GM19023 (cell line): ENCODE measurements around the gene SYNE1.
"Not testable (repeated sequence)": the region's sequence is repeated elsewhere in the genome, so short reads cannot be mapped to it uniquely, and the experiment has no call there.

Experiments used
- ATAC-seq: cut with Tn5 transposase; IDR thresholded peaks from one replicate; pipeline ENCODE4 v1.9.1; 2021; ENCODE audit warnings: mild to moderate bottlenecking, moderate library complexity; ENCODE audit not compliant: unreplicated experiment

SYNE1 gene

DNA sequence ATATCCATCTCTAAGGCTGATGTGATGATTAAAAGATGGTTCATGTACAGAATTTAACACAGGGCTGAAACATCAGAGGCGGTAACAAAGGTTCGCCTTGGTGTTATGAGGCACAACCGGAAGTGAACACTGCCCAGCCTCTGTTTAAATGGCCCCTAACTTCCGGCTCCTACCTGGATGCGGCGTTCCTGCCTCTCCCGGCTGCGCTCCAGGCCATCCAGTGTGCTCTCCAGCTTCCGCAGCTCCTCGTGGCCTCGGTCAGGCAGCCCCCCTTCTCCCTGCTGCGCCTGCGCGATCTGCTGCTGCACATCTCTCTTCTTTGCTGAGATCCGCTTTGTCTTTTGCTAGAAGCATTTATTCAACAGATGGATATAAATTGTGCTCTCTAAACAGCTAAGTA is 195.3 kb downstream of the SYNE1 start:
- ATAC-seq = no peak

DNA sequence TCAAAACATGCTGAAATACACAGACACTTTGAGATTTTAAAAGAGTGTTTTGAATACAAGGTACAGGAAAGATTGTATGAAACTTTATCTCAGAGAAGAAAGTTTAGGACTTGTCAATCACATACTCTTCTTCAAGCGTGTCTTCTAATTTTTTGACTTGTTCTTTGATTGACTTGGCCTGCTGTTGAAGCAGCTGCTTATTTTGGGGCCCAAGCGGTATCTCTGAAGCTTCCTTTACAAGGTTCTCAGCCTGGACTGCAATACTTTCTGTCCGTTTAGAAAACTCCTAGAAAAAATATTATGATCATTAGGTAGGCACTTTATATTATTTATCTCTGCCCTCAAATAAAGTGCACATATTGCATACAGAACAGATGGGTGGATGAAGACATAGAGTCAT is 201.3 kb downstream of the SYNE1 start:
- no peak for ATAC-seq

DNA sequence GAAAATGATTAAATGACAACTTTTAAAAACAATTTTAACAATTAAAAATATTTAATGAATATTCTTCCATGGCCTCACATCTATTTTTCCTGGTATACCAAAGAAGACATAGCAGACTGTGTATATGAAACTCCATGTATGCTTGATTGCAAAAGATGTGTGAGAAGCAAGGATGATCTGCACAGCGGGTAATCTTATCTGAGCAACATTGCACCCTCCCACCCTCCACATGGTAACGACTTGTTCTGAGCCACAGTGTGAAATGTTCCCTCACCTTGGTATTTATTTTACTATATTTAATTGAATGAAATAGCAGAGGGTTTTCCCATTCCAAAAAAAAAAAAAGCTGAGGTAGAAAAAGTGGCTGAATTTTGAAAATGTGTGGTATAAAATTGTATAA is 204.4 kb downstream of the SYNE1 start:
- no peak for ATAC-seq

DNA sequence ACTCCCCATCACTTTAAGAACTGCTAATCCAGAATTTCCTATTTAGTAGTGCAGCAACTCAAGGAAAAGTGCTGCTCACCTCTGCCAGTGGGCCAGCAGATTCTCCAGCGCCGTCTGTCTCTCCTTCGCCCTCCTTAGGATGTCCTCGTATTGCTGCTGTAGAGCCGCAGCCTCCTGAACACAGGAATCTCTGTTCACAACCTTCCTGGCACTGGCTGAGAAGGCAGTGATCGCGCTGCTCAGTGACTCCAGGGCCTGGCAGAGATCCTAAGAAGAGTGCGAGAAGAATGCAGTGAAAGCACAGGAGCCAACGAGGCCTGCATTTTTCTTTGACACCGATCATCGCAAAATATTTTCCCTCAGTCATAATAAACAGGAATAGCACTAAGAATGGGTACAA is 209.0 kb downstream of the SYNE1 start:
- no peak for ATAC-seq

DNA sequence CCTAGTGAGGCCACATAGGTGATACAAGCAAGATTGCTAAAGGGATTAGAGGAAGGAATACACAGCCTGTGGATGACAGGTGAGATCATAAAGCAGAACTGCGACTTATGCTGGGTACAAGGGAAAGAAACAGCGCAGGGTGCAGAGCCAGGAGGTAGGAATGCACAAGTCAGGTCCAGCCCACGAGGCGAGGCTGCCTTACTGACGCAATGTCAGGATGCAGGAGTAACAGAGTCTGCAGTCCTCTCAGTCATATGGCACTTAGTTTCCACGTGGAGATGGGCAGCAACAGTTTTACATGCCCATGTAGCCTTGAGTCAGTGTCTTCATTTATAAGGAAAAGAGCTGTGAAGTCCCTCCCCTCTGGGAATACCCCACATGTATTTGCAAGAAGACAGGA is 210.9 kb downstream of the SYNE1 start:
- no peak for ATAC-seq

DNA sequence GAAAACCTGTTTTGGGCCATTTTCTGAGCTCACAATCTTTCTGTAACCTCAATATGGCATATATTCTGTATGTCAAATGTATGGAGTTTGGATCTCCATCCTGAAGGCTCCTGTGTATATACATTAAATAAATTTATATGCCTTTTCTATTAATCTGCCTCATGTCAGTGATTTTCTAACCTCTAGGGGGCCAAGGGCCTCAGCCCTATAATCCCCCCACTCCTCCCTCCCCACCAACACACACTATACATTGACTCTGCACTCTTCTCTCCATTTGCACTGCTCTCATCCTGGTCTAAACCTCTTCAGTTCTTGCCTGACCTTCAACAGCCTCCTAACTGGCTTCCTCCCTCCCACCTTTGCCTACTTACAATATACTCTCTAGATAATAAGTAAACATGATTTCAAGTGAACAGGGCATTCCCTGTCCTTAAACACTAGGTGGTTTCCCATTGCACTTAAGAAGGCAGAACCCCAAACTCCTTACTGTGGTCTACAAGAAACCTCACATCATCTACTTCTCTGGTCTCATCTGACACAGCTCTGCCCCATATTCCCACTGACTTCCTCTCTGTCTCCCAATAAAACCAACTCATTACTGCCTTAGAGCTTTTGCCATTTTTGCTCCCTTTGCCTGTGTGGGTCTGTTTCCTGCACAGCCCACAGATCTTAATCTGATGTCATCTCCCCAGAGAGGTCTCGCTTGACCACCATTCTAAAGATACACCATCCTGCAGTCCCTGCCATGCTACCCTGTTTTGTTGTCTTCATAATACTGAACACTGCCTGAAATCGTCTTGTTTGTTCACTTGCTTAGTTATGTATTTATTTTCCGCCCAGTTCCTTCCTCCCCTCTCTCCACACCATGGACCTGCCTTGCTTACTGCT is 213.7 kb downstream of the SYNE1 start:
- ATAC-seq = peak; percentile 74

DNA sequence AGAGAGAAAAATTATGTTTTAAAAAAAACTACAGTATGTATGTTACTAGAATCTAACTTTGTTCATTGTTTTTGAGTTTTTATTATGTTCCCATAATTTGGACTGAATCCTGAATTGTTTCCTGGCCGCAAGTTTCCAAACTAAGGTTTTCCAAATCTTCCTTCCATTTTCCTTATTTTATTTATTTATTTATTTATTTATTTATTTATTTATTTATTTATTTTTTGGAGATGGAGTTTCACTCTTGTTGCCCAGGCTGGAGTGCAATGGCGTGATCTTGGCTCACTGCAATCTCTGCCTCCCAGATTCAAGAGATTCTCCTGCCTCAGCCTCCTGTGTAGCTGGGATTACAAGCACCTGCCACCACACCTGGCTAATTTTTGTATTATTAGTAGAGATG is 215.7 kb downstream of the SYNE1 start:
- ATAC-seq = not testable (repeated sequence)

DNA sequence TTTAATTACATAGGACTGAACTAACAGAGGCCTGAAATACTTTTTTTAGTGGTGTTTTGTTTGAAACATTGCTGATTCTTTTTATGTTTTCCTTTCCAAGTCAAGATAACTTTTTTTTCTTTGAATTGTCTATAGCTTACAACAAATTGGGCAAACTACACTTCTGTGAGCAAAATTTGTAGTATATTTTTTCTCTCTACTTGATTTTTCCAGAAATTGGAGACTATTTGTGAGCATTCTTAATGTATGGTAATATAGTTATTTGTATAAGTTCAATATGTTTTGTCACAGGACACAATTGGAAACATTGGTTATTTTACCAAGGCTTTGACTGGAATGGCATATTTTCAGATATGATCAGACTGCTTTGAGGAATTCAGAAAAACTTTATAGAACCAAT is 216.5 kb downstream of the SYNE1 start:
- ATAC-seq = no peak

DNA sequence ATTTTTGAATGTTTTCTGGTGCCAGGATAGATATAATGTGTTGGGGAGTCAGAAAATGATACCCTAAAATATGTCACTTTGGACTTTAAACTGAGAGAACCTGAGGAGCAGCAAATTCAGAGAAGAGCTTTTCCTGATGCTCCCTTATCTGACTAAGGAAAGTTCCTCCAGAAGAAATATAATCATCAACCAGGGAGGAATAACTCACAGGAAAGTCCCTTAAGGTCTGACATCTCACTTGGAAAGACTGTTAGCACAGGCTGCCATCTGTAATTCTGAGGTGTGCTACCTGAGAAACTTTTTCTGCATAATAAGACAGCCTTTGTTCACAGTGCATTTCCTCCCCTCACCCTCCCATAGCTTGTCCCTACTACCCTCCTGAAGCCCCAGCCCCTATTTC is 218.6 kb downstream of the SYNE1 start:
- no peak for ATAC-seq

DNA sequence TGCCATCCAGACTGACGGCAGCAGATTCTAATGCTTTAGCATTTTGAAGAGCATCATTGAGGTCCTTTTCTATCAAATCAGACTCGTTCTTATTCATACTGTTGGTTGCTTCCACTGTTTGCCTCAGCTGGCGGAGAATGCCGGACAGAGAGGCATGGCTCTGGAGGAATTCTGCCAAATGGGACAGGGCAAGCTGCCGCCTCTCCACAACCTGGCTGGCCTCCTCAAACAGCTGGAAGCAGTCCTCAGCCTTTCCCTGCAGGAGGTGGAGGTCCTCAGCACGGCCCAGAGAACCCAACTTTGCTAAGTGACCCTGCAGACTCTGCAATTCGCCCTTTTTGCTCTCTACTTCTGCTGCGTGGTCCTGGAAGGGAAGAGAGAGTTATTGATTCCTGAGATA is 220.5 kb downstream of the SYNE1 start:
- ATAC-seq = no peak

DNA sequence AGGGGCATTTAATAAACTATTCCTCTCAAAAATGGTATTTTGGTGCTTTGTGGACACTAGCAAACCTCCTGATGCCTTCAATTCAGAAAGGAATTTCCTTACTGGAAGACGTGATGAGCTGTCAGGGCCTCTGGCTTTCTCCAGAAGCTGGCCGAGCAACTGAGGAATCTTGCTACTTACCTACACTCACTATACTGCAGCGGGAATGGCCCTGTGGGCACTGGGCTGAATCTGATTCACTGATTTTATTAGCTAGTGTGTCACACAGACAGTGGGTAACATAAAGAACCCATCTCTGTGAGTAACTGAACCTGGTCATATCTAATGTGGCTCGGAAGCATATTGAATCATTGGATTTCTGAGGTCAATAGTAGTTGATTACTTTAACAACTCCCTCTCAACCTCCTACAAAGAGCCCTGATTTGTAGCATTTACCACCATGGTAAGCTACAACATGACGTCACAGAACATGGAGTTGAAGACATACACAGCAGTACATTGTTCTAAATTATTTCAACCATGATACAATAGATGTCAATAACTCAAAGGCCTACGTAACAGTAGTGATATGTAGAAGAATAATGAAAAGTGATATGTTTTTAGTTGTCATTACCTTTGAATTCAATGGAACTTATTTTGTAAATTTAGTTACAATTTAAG is 232.1 kb downstream of the SYNE1 start:
- ATAC-seq = no peak

DNA sequence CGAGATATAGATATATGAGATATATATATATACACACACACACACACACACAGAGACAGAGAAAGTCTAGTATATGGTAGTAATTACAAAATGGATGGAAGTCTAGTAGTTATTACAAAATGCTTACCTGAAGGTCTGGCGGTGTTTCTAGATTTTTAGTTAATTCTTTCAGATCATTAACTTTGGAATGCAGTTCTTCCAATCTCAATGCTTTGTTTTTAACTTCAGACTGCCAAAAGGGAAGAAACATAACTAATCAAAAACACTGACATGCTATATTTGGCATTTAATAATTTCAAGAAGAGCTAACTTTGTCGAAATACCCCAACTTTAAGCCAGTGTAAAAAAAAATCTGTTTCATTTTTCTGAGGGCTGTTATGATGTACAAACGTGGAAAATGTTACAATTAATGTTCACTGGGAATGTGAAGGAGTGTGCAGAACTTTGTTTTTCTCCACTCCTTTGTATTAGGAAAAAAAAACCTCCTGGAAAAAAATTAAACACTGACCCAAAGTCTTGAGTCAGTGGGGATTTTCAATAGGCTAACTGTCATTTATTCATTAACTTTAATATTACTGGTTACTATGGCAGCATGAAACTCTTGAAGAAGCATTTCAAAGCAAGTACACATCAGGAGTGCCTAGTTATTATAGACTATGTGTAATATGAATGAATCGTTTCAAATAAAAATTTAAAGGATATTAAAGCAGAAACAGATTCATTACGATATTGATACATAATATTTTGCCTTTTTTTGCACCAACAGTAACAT is 232.9 kb downstream of the SYNE1 start:
- no peak for ATAC-seq

DNA sequence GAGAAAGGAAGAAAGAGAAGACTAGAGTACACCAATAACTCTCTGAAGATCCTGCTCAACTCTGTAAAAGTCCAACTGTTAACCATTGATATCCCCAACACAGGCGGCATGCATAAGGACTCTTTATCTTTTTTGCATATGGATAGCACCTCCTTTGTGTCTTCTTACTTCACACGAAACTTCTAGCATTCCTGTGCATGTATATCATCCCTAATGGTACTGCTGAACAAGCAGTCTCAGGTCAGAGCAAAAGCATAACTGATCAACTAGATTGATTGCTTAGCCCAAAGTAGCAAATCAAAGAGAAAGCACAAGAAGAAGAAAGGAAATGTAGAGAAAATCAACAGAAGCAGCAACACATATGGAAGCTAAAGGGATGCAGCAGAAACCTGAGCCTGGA is 234.4 kb downstream of the SYNE1 start:
- no peak for ATAC-seq

DNA sequence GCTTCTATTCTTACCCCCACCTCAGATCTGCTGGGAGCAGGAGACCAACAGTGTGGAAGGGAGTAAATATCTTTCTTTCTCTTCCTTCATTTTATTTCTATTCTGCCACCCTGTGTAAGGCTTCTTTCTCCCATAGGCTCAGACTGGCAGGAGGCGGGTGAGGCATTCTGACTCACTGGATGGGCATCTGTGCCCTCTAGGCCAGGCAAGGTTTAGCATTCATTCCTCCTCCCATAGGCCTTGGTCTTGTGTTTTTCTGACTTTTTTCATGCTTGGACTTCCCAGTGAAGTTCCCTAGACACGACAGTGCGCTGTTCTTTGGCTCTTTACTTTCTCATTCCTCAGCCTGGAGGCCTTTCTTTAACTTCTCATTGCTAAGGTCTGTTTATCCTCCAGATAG is 235.2 kb downstream of the SYNE1 start:
- no peak for ATAC-seq

DNA sequence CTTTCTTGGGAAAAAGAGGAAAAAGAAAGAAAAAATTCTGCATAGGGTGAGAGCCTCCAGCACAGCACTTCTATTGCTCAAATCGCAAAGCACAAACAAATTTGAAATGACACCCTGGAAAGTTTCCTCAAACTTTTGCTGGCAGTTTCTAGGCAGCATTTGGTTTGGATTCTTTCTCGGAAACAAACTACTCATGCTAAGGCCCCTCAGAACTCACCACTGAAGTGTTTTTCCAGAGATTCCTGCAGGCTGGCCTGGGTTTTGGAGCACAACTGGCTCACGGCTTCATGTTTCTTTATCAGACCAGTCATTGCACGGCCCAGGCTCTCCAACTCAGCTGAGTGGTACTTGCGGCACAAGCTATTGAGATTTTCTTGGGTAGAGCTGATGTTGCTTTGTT is 237.8 kb downstream of the SYNE1 start:
- no peak for ATAC-seq

DNA sequence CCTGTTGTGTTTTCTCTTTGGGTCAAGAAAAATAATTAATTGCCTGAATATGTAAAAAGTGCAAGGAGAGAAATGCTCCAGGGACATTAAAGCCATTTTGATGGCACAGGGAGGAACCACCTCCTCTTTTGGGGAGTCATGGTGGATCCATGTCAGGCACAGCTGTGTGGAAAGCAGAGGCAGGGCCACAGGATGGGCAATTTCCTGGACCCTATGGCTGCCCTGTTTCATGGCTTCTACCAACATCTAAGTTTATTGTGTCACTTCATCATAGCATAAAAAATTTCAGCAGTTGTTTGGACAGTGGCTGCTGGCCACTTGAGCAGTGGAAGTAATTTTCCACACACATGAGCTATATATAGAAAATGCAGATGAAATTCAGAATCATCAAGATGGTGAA is 238.2 kb downstream of the SYNE1 start:
- no peak for ATAC-seq

DNA sequence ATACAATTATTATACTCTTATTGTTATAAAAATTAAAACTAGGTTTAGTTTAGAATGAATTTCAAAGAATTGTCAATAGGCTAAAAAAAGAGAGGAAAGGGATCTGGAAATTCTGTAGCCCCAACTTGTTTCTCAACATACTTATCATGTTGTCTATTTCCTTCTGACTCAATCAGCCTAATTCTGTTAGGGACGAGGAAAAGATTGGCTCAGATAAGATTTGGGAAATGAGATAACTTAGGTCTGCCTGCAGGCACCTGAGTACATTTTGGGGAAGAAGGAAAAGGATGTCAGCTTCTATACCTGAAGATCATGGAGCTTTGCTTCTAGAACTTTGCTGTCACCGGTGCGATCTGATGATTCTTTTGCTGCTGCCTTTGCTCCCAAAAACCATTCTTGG is 238.8 kb downstream of the SYNE1 start:
- ATAC-seq = no peak

DNA sequence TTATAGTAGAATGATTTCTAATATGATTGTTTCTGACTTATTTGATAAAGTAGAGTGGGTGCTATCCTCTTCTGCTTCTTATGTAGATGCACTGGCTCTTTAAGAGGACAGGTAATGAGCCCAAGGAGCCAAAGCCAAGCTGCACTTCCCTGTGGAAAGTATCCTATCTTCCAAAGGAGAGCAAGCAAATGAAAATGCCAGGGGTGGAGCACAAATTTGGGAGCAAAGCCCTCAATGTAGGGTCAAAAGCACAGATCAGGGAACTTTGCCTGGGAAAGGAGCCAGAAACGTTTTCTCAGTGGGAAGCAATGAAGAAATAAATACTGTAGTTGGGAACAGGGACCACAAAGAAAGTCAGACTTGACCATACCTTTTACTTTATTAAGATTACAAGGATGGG is 242.9 kb downstream of the SYNE1 start:
- no peak for ATAC-seq

DNA sequence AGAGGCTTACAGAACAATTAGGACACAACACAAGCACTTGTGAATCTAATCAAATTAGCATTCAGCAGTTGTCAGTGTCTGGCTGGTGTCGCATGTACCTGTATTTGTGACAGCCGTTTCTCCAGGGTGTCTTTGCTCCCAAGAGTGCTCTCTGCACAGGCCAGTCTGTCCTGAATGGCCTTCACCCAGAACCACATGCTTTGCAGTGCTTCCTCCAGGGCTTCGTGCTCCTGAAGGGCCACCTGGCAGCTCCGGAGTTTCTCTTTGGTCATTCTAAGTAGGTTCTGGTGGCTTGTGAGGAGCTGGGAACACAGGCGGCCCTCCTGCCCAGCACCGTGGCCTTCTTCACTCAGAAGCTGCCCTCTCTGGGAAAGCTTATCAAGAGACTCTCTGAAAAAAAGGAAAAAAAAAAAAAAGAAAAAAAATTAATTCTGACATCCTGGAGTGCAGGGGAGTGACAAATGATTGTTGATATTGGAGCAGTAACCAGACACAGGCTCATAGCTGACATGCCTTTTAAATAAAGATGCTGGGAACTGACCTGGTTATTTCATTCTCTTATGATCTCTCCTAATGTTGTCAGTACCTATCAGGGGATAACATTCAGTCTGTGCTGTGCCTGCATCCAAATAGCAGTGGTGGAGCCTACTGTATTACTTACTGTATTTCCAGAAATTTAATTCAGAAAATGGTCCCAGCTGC is 245.8 kb downstream of the SYNE1 start:
- ATAC-seq = no peak

DNA sequence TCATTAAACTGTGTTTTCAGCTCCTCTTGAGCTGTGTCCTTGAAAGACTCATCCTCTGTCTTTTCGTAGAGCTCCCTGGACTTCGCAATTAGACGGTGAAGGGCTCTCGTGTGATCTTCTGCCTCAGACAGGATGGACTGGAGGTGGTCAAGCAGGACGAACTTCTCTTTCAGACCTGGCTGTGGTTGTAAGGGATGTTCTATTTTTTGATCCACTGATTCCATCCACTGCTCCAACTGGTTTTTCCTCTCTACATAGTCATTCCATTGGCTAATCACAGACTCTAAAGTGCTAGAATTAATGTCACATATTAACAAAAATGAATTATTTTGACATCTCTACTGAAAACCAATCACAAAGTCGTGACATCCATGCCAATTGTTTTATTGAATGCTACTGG is 250.1 kb downstream of the SYNE1 start:
- ATAC-seq = no peak

DNA sequence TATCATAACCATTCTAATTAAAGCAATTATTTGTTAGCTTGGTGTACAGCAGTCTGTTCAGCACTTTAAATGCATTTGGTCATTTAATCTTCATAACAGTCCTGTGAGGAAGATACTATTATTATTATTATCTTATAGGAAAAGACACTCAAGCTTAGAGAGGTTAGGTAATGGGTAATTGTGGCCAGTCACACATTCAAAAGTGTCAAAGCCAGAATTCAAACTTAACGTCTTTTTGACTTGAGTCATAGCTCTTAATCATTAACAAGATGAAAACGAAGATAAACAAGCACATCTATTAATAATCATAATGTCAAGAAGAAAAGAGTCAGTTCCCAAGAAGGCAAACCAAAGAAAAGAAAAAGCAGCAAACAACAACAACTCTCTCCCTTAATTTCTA is 251.0 kb downstream of the SYNE1 start:
- no peak for ATAC-seq
